Pancreas (tissue), 10 donors: ENCODE results near the gene DNASE1L1. TPM values are rescaled to one million over a fixed set of nuclear protein-coding genes. Genes with fewer than 3 reads are reported as not detected.
A peak's percentile ranks its signal among the peaks of the same experiment; 100 is the strongest.

Experiments used
- ATAC-seq, 4 donors: fragments of 200-7000 bp; cut with Tn5 transposase; one replicate each; pipeline versions ENCODE4 v1.8.0 to v1.9.1; 2020; ENCODE audit warnings: mild to moderate bottlenecking in 4 of 4, moderate library complexity in 4 of 4
- DNase-seq, 6 donors: peaks; one replicate each; pipeline ENCODE4 v3.0.0-alpha.2; 2020
- FAIRE-seq: peaks from 2 replicates; lab custom pipeline; 2012; peaks lifted over from hg19 to GRCh38; lab: Jason Lieb, UNC
- H3K27ac ChIP-seq, 4 donors: fragments of 200-600 bp; sonication (generic); 1 replicate in 3 of 4; 2 replicates in 1 of 4; pipeline versions ENCODE4 v1.5.0 to v1.8.0; 2020
- H3K27me3 ChIP-seq, 4 donors: fragments of 200-600 bp; one replicate each; pipeline ENCODE4 v1.8.0; 2021
- H3K36me3 ChIP-seq, 3 donors: fragments of 200-600 bp; sonication (generic) in 1 of 3; one replicate each; pipeline versions ENCODE4 v1.5.0 to v1.8.0; 2020 to 2021
- H3K4me1 ChIP-seq, 3 donors: fragments of 200-600 bp; one replicate each; pipeline ENCODE4 v1.8.0; 2021
- H3K4me3 ChIP-seq, 4 donors: fragments of 200-600 bp; sonication (generic) in 2 of 4; one replicate each; pipeline versions ENCODE4 v1.5.0 to v1.8.0; 2020 to 2021
- H3K9me3 ChIP-seq, 4 donors: fragments of 200-600 bp; one replicate each; pipeline ENCODE4 v1.8.0; 2021
- CTCF ChIP-seq, 4 donors: fragments of 200-600 bp; sonication (generic) in 3 of 4; IDR thresholded peaks; one replicate each; pipeline versions ENCODE4 v1.5.0 to v1.8.0; 2021; ENCODE audit warnings: antibody characterized with exemption in 4 of 4
- WGBS, 2 donors: extraction: QIAGEN DNeasy Blood & Tissue Kit; methylation state at CpG; one replicate each; pipeline ENCODE4 v1.1.7; 2013; 5-methylcytosine and 5-hydroxymethylcytosine counted together
- intact Hi-C, 3 donors: fragments of 100-400 bp; cut with DNase I; formaldehyde crosslinking; loops; one replicate each; pipeline versions ENCODE4 v1.11.1 to v1.14.2; 2022
- polyA plus RNA-seq, 2 donors: library from polyadenylated mRNA; stranded (reverse); fragments of 200-250 nt; gene quantifications; one replicate each; pipeline ENCODE4 v1.2.3, GENCODE V29; 2013
- total RNA-seq, 6 donors: library from RNA; stranded (reverse); fragmentation: NEBNext Ultra II Directional in 4 of 6; extraction: Animal tissue kit (Norgen Biotek cat#: 25700) in 4 of 6; gene quantifications; one replicate each; pipeline versions ENCODE4 v1.2.1 to v1.2.4, GENCODE V29; 2021 to 2023
- donor health status: healthy with polysubstance abuse.
- donor health status: DM: no; HTN: no; CAD: no; lungs with moderate emphysema.
- donor health status: DM: no; HTN: no; CAD: no.
- donor health status: control.
- donor health status: control.
- donor health status: Bipolar disorder and iron deficiency.
- donor health status: DM: yes; HTN: yes; CAD: no.
- donor health status: DM: no; HTN: no; CAD: no.
- donor health status: DM: no; HTN: no; CAD: no.
- donor health status: DM: yes; HTN: yes; CAD: no.

DNASE1L1 gene
- total and polyA plus RNA-seq, 8 donors: 5.1 to 16.5 (median 9.4) TPM

- no peak for TF ChIP-seq CTCF (IDR thresholded peaks at IDR 0.05)
- Histone ChIP-seq H3K27me3 (no peaks in the 10 kb centered on the region), H3K36me3 (no peaks in the 10 kb centered on the region), H3K4me1 (no peaks in the 10 kb centered on the region), H3K9me3 (no peaks in the 10 kb centered on the region), H3K4me3 (peak within 1 kb of the TSS; percentile 47 to 67 (median 59)), H3K27ac (peak within 1 kb of the TSS in 3 of 4 donors; percentile 57 to 75 (median 58))
- DNase-seq (peak in 4 of 6 donors; percentile 34 to 70 (median 54)), ATAC-seq (peak; percentile 64 to 82 (median 72)), FAIRE-seq (no peak)
- intact Hi-C loops: no loop called here
- 0 to 25% methylated on average over 74 to 92 of the region's 93 CpGs for WGBS, 2 donors
Measured at GRCh38 chrX:154436983-154437752, 28.1 kb upstream of the DNASE1L1 start, which contains the start of gene GDI1. Gene GDI1, plus strand, starts transcription at chrX:154437154. Its CDS starts 101 bp downstream, at chrX:154437255.

- TF ChIP-seq CTCF (IDR thresholded peaks at IDR 0.05): no peak
- Histone ChIP-seq H3K4me3 (peak overlapping the region; percentile 47 to 67 (median 59)), H3K27ac (peak overlapping the region in 3 of 4 donors; percentile 57 to 75 (median 58)), H3K27me3 (no peaks in the 10 kb centered on the region), H3K36me3 (no peaks in the 10 kb centered on the region), H3K4me1 (no peaks in the 10 kb centered on the region), H3K9me3 (no peaks in the 10 kb centered on the region)
- intact Hi-C loops: no loop called here
- 8 to 33% methylated on average over 37 to 54 of the region's 78 CpGs for WGBS, 2 donors
- DNase-seq (peak in 2 of 6 donors; percentile 24 to 64), FAIRE-seq (no peak), ATAC-seq (peak; percentile 40 to 74 (median 58))
Measured at GRCh38 chrX:154436374-154436982, 27.4 kb upstream of the DNASE1L1 start.

- DNase-seq (peak in 1 of 6 donors; percentile 57), ATAC-seq (no peak), FAIRE-seq (no peak)
- Histone ChIP-seq H3K4me1 (no peaks in the 10 kb centered on the region), H3K36me3 (no peaks in the 10 kb centered on the region), H3K27ac (no peak overlapping the region), H3K4me3 (no peak overlapping the region), H3K9me3 (no peaks in the 10 kb centered on the region), H3K27me3 (no peaks in the 10 kb centered on the region)
- 86 to 91% methylated on average over 19 of the region's 19 CpGs for WGBS, 2 donors
- intact Hi-C loops: no loop called here
- no peak for TF ChIP-seq CTCF (IDR thresholded peaks at IDR 0.05)
Measured at GRCh38 chrX:154435171-154435733, 26.2 kb upstream of the DNASE1L1 start.

- DNase-seq: no peak
- H3K4me3 ChIP-seq: no peak overlapping the region
- 79 to 86% methylated on average over 7 of the region's 7 CpGs for WGBS, 2 donors
- no peaks in the 10 kb centered on the region for H3K36me3 ChIP-seq
- intact Hi-C loops: no loop called here
- no peaks in the 10 kb centered on the region for H3K9me3 ChIP-seq
- no peaks in the 10 kb centered on the region for H3K4me1 ChIP-seq
- H3K27ac ChIP-seq: no peak overlapping the region
- no peak for TF ChIP-seq CTCF (IDR thresholded peaks at IDR 0.05)
- no peak for FAIRE-seq
- no peak for ATAC-seq
- no peaks in the 10 kb centered on the region for H3K27me3 ChIP-seq
Measured at GRCh38 chrX:154434394-154435168, 25.5 kb upstream of the DNASE1L1 start.
